Dendritic cell treated with granulocyte-macrophage colony-stimulating factor and Interleukin-4, amounts not matched to agents 40 ng/mL and 50 ng/mL, for 4 days (primary cell): Measurements from ENCODE around the gene FAM180B.
"Not testable (repeated sequence)": the region's sequence is repeated elsewhere in the genome, so short reads cannot be mapped to it uniquely, and the experiment has no call there.

Source experiments
- H3K27ac Mint-ChIP-seq: one replicate; pipeline ENCODE4 v1.8.0; 2022; ENCODE audit warnings: mild to moderate bottlenecking, mixed read lengths
- H3K27me3 Mint-ChIP-seq: one replicate; pipeline ENCODE4 v1.8.0; 2022; ENCODE audit warnings: mild to moderate bottlenecking, mixed read lengths
- H3K36me3 Mint-ChIP-seq: one replicate; pipeline ENCODE4 v1.8.0; 2022; ENCODE audit warnings: low read depth, mixed read lengths
- H3K4me1 Mint-ChIP-seq: one replicate; pipeline ENCODE4 v1.8.0; 2022; ENCODE audit warnings: low read depth, mixed read lengths
- H3K4me3 Mint-ChIP-seq: one replicate; pipeline ENCODE4 v1.8.0; 2022; ENCODE audit warnings: mild to moderate bottlenecking, moderate library complexity, mixed read lengths
- H3K9me3 Mint-ChIP-seq: one replicate; pipeline ENCODE4 v1.8.0; 2022; ENCODE audit warnings: mixed read lengths
- intact Hi-C: fragments of 100-400 bp; cut with micrococcal nuclease; formaldehyde crosslinking; loops from one replicate; pipeline ENCODE4 v1.15.0; 2022

Gene FAM180B

GRCh38 chr11:47557004-47557403, 29.5 kb upstream of the FAM180B start:
- peaks cover 26% of the 10 kb centered on the region for H3K4me1 Mint-ChIP-seq
- H3K9me3 Mint-ChIP-seq, H3K27me3 Mint-ChIP-seq, H3K27ac Mint-ChIP-seq, H3K4me3 Mint-ChIP-seq, H3K36me3 Mint-ChIP-seq: not testable (repeated sequence)
- intact Hi-C loops: loop anchor here (10.0 kb wide), 1 partner anchor 58 kb away; no protein-coding TSS in a partner anchor

GRCh38 chr11:47558695-47559094, 27.8 kb upstream of the FAM180B start:
- no peaks in the 10 kb centered on the region for H3K9me3 Mint-ChIP-seq
- no peaks in the 10 kb centered on the region for H3K36me3 Mint-ChIP-seq
- H3K4me1 Mint-ChIP-seq: peaks cover 19% of the 10 kb centered on the region
- H3K4me3 Mint-ChIP-seq: no peak overlapping the region
- H3K27me3 Mint-ChIP-seq: no peaks in the 10 kb centered on the region
- H3K27ac Mint-ChIP-seq: no peak overlapping the region
- intact Hi-C loops: loop anchor here (10.0 kb wide), 1 partner anchor 56 kb away; no protein-coding TSS in a partner anchor

GRCh38 chr11:47560426-47560825, 26.1 kb upstream of the FAM180B start:
- no peaks in the 10 kb centered on the region for H3K9me3 Mint-ChIP-seq
- no peak overlapping the region for H3K27ac Mint-ChIP-seq
- no peak overlapping the region for H3K4me3 Mint-ChIP-seq
- intact Hi-C loops: no loop called here
- H3K36me3 Mint-ChIP-seq: no peaks in the 10 kb centered on the region
- H3K27me3 Mint-ChIP-seq: no peaks in the 10 kb centered on the region
- peaks cover 22% of the 10 kb centered on the region for H3K4me1 Mint-ChIP-seq

GRCh38 chr11:47562393-47562792, 24.1 kb upstream of the FAM180B start:
- H3K4me3 Mint-ChIP-seq, H3K27me3 Mint-ChIP-seq, intact Hi-C loops, H3K36me3 Mint-ChIP-seq, H3K9me3 Mint-ChIP-seq, H3K27ac Mint-ChIP-seq: not testable (repeated sequence)
- H3K4me1 Mint-ChIP-seq: peaks cover 31% of the 10 kb centered on the region

GRCh38 chr11:47564366-47564765, 22.1 kb upstream of the FAM180B start:
- Mint-ChIP-seq H3K4me1 (peaks cover 31% of the 10 kb centered on the region), H3K36me3 (peaks cover 13% of the 10 kb centered on the region), H3K27ac (peak overlapping the region; percentile 87), H3K4me3 (peak overlapping the region; percentile 23)
- intact Hi-C loops, H3K27me3 Mint-ChIP-seq, H3K9me3 Mint-ChIP-seq: not testable (repeated sequence)

- H3K4me3 Mint-ChIP-seq: peak overlapping the region; percentile 85
- H3K4me1 Mint-ChIP-seq: peaks cover 34% of the 10 kb centered on the region
- H3K9me3 Mint-ChIP-seq: no peaks in the 10 kb centered on the region
- intact Hi-C loops: no loop called here
- H3K36me3 Mint-ChIP-seq: peaks cover 19% of the 10 kb centered on the region
- no peaks in the 10 kb centered on the region for H3K27me3 Mint-ChIP-seq
- peak overlapping the region; percentile 87 for H3K27ac Mint-ChIP-seq
These were observed 21.5 kb upstream of the FAM180B start for GRCh38 chr11:47564933-47565339.

- Mint-ChIP-seq H3K4me3 (peak within 1 kb of the TSS; percentile 85), H3K9me3 (no peaks in the 10 kb centered on the region), H3K27ac (peak within 1 kb of the TSS; percentile 87), H3K4me1 (peaks cover 28% of the 10 kb centered on the region), H3K27me3 (no peaks in the 10 kb centered on the region), H3K36me3 (peaks cover 24% of the 10 kb centered on the region)
- intact Hi-C loops: no loop called here
These were observed 20.9 kb upstream of the FAM180B start, which contains the start of gene PTPMT1 for GRCh38 chr11:47565340-47566148. PTPMT1 (plus strand) TSS chr11:47565599; CDS start chr11:47565623, 24 bp downstream.

- Mint-ChIP-seq H3K4me3 (peak overlapping the region; percentile 85), H3K36me3 (peaks cover 30% of the 10 kb centered on the region), H3K27me3 (no peaks in the 10 kb centered on the region), H3K9me3 (no peaks in the 10 kb centered on the region), H3K4me1 (peaks cover 30% of the 10 kb centered on the region), H3K27ac (peak overlapping the region; percentile 87)
- intact Hi-C loops: no loop called here
These were observed 20.3 kb upstream of the FAM180B start for GRCh38 chr11:47566149-47566698.

- peaks cover 64% of the 10 kb centered on the region for H3K36me3 Mint-ChIP-seq
- H3K4me3 Mint-ChIP-seq: no peak overlapping the region
- H3K4me1 Mint-ChIP-seq: peaks cover 31% of the 10 kb centered on the region
- H3K27ac Mint-ChIP-seq: no peak overlapping the region
- no peaks in the 10 kb centered on the region for H3K9me3 Mint-ChIP-seq
- intact Hi-C loops: no loop called here
- H3K27me3 Mint-ChIP-seq: no peaks in the 10 kb centered on the region
These were observed 16.8 kb upstream of the FAM180B start for GRCh38 chr11:47569646-47570045.

GRCh38 chr11:47570651-47571356, 15.7 kb upstream of the FAM180B start:
- no peak overlapping the region for H3K4me3 Mint-ChIP-seq
- no peaks in the 10 kb centered on the region for H3K27me3 Mint-ChIP-seq
- no peaks in the 10 kb centered on the region for H3K9me3 Mint-ChIP-seq
- intact Hi-C loops: no loop called here
- no peak overlapping the region for H3K27ac Mint-ChIP-seq
- peaks cover 73% of the 10 kb centered on the region for H3K36me3 Mint-ChIP-seq
- peaks cover 24% of the 10 kb centered on the region for H3K4me1 Mint-ChIP-seq

- no peak overlapping the region for H3K27ac Mint-ChIP-seq
- no peaks in the 10 kb centered on the region for H3K9me3 Mint-ChIP-seq
- no peak overlapping the region for H3K4me3 Mint-ChIP-seq
- peaks cover 78% of the 10 kb centered on the region for H3K36me3 Mint-ChIP-seq
- H3K27me3 Mint-ChIP-seq: no peaks in the 10 kb centered on the region
- intact Hi-C loops: no loop called here
- H3K4me1 Mint-ChIP-seq: peaks cover 27% of the 10 kb centered on the region
These were observed 15.1 kb upstream of the FAM180B start for GRCh38 chr11:47571357-47571729.

- no peak overlapping the region for H3K27ac Mint-ChIP-seq
- no peaks in the 10 kb centered on the region for H3K27me3 Mint-ChIP-seq
- no peak overlapping the region for H3K4me3 Mint-ChIP-seq
- H3K36me3 Mint-ChIP-seq: peaks cover 84% of the 10 kb centered on the region
- intact Hi-C loops: no loop called here
- peaks cover 22% of the 10 kb centered on the region for H3K4me1 Mint-ChIP-seq
- no peaks in the 10 kb centered on the region for H3K9me3 Mint-ChIP-seq
These were observed 14.6 kb upstream of the FAM180B start for GRCh38 chr11:47571895-47572294.

GRCh38 chr11:47572715-47573255, 13.7 kb upstream of the FAM180B start:
- Mint-ChIP-seq H3K27me3 (no peaks in the 10 kb centered on the region), H3K36me3 (peaks cover 93% of the 10 kb centered on the region), H3K4me1 (peaks cover 28% of the 10 kb centered on the region), H3K9me3 (no peaks in the 10 kb centered on the region), H3K27ac (no peak overlapping the region), H3K4me3 (no peak overlapping the region)
- intact Hi-C loops: no loop called here

- peaks cover 91% of the 10 kb centered on the region for H3K36me3 Mint-ChIP-seq
- H3K9me3 Mint-ChIP-seq: no peaks in the 10 kb centered on the region
- H3K4me3 Mint-ChIP-seq: no peak overlapping the region
- intact Hi-C loops: no loop called here
- no peak overlapping the region for H3K27ac Mint-ChIP-seq
- H3K4me1 Mint-ChIP-seq: peaks cover 33% of the 10 kb centered on the region
- H3K27me3 Mint-ChIP-seq: no peaks in the 10 kb centered on the region
These were observed 13.2 kb upstream of the FAM180B start for GRCh38 chr11:47573321-47573720.
